ENCODE measurements around the gene MACROD2.
"Not testable (repeated sequence)": the region's sequence is repeated elsewhere in the genome, so short reads cannot be mapped to it uniquely, and the experiment has no call there.

Gene MACROD2

GRCh38 chr20:14264869-14265268 is 269.6 kb downstream of the MACROD2 start:
- no peak for DNase-seq (ENCODE audit: low read depth in 2 of 2)

- DNase-seq (ENCODE audit: low read depth in 2 of 2): no peak
Measured at GRCh38 chr20:14266246-14266645, 270.9 kb downstream of the MACROD2 start.

GRCh38 chr20:14270751-14271150 is 275.4 kb downstream of the MACROD2 start:
- DNase-seq (ENCODE audit: low read depth in 2 of 2): not testable (repeated sequence)

- no peak for DNase-seq (ENCODE audit: low read depth in 2 of 2)
Measured at GRCh38 chr20:14282140-14282539, 286.8 kb downstream of the MACROD2 start.

GRCh38 chr20:14284443-14284842 is 289.1 kb downstream of the MACROD2 start:
- no peak for DNase-seq (ENCODE audit: low read depth in 2 of 2)

GRCh38 chr20:14288341-14289330 is 293.3 kb downstream of the MACROD2 start:
- DNase-seq (ENCODE audit: low read depth in 2 of 2): no peak

- DNase-seq (ENCODE audit: low read depth in 2 of 2): no peak
Measured at GRCh38 chr20:14291502-14291901, 296.2 kb downstream of the MACROD2 start.

- no peak for DNase-seq (ENCODE audit: low read depth in 2 of 2)
Measured at GRCh38 chr20:14295238-14295637, 299.9 kb downstream of the MACROD2 start.

- DNase-seq (ENCODE audit: low read depth in 2 of 2): no peak
Measured at GRCh38 chr20:14295770-14296309, 300.5 kb downstream of the MACROD2 start.

GRCh38 chr20:14299831-14300230 is 304.5 kb downstream of the MACROD2 start:
- DNase-seq (ENCODE audit: low read depth in 2 of 2): no peak

GRCh38 chr20:14303106-14303505 is 307.8 kb downstream of the MACROD2 start:
- no peak for DNase-seq (ENCODE audit: low read depth in 2 of 2)

GRCh38 chr20:14303651-14304050 is 308.3 kb downstream of the MACROD2 start:
- DNase-seq (ENCODE audit: low read depth in 2 of 2): no peak

GRCh38 chr20:14304472-14304871 is 309.2 kb downstream of the MACROD2 start:
- no peak for DNase-seq (ENCODE audit: low read depth in 2 of 2)

- no peak for DNase-seq (ENCODE audit: low read depth in 2 of 2)
Measured at GRCh38 chr20:14307956-14308355, 312.6 kb downstream of the MACROD2 start.

- DNase-seq (ENCODE audit: low read depth in 2 of 2): no peak
Measured at GRCh38 chr20:14310977-14311627, 315.8 kb downstream of the MACROD2 start.

GRCh38 chr20:14312001-14312400 is 316.7 kb downstream of the MACROD2 start:
- DNase-seq (ENCODE audit: low read depth in 2 of 2): no peak

- DNase-seq (ENCODE audit: low read depth in 2 of 2): no peak
Measured at GRCh38 chr20:14313341-14314020, 318.2 kb downstream of the MACROD2 start.

GRCh38 chr20:14319704-14320103 is 324.4 kb downstream of the MACROD2 start:
- DNase-seq (ENCODE audit: low read depth in 2 of 2): no peak

GRCh38 chr20:14331646-14332045 is 336.3 kb downstream of the MACROD2 start:
- no peak for DNase-seq (ENCODE audit: low read depth in 2 of 2)

GRCh38 chr20:14332866-14333265 is 337.6 kb downstream of the MACROD2 start:
- DNase-seq (ENCODE audit: low read depth in 2 of 2): no peak

- no peak for DNase-seq (ENCODE audit: low read depth in 2 of 2)
Measured at GRCh38 chr20:14333721-14334120, 338.4 kb downstream of the MACROD2 start.

- no peak for DNase-seq (ENCODE audit: low read depth in 2 of 2)
Measured at GRCh38 chr20:14334306-14334930, 339.1 kb downstream of the MACROD2 start.

Measured in stimulated activated CD8-positive, alpha-beta memory T cell treated with anti-CD3 and anti-CD28 coated beads, Interleukin-15, amount 100 ng/mL, for 48 hours (primary cell).